Upper lobe of left lung (tissue), 6 donors: ENCODE results near the gene LRP2BP. TPM values are rescaled to one million over a fixed set of nuclear protein-coding genes. Genes with fewer than 3 reads are reported as not detected.

ENCODE experiments used
- ATAC-seq, 2 donors: fragments of 200-7000 bp; cut with Tn5 transposase; one replicate each; pipeline ENCODE4 v1.9.1; 2022; ENCODE audit warnings: mild to moderate bottlenecking in 2 of 2, moderate library complexity in 2 of 2; ENCODE audit not compliant: low FRiP score in 2 of 2
- DNase-seq, 2 donors: peaks; one replicate each; pipeline ENCODE4 v3.0.0-alpha.2; 2019 to 2020
- H3K27ac ChIP-seq, 4 donors: fragments of 200-600 bp; sonication (generic); one replicate each; pipeline ENCODE4 v1.5.1; 2016 to 2019
- H3K27me3 ChIP-seq, 4 donors: fragments of 200-600 bp; sonication (generic); one replicate each; pipeline ENCODE4 v1.5.1; 2017 to 2019
- H3K36me3 ChIP-seq, 4 donors: fragments of 200-600 bp; sonication (generic); one replicate each; pipeline ENCODE4 v1.5.1; 2016 to 2019
- H3K4me1 ChIP-seq, 4 donors: fragments of 200-600 bp; sonication (generic); one replicate each; pipeline ENCODE4 v1.5.1; 2018 to 2019
- H3K4me3 ChIP-seq, 4 donors: fragments of 200-600 bp; sonication (generic); one replicate each; pipeline ENCODE4 v1.5.1; 2017 to 2019; ENCODE audit warnings: mild to moderate bottlenecking in 2 of 4, moderate library complexity in 1 of 4
- H3K9me3 ChIP-seq, 4 donors: fragments of 200-600 bp; sonication (generic); one replicate each; pipeline ENCODE4 v1.5.1; 2018 to 2019
- CTCF ChIP-seq, 6 experiments: fragments of 450-650 bp in 4 of 6; fragments of 200-600 bp in 2 of 6; sonication (generic) in 2 of 6; IDR thresholded peaks; one replicate each; pipeline ENCODE4 v1.5.1; 2016 to 2019; ENCODE audit warnings: antibody characterized with exemption in 6 of 6
- EP300 ChIP-seq, 4 donors: sonication (generic); formaldehyde crosslinking; IDR thresholded peaks; one replicate each; pipeline ENCODE4 v1.5.1; 2017; ENCODE audit warnings: antibody characterized with exemption in 4 of 4, control low read depth in 2 of 4
- POLR2A ChIP-seq, 4 donors: fragments of 450-650 bp; IDR thresholded peaks; one replicate each; pipeline ENCODE4 v1.5.1; 2016 to 2017; ENCODE audit warnings: antibody characterized with exemption in 4 of 4, mild to moderate bottlenecking in 2 of 4
- POLR2AphosphoS5 ChIP-seq, 2 donors: sonication (generic); formaldehyde crosslinking; IDR thresholded peaks; one replicate each; pipeline ENCODE4 v1.5.1; 2017; ENCODE audit warnings: antibody characterized with exemption in 2 of 2
- WGBS, 2 donors: methylation state at CpG; one replicate each; pipeline ENCODE4 v1.1.5; 2017 to 2018; 5-methylcytosine and 5-hydroxymethylcytosine counted together
- total RNA-seq, 6 donors: library from RNA; depleted of rRNA in 4 of 6; stranded (reverse); fragments of >200 nt in 4 of 6; gene quantifications; one replicate each; pipeline versions ENCODE4 v1.1.0 to v1.2.1, GENCODE V29; 2016 to 2021
- donor health status: DM: no; HTN: no; CAD: no; lungs with moderate emphysema.
- donor health status: DM: no; HTN: yes; CAD: no; lungs with severe emphysema.

The LRP2BP gene
- total RNA-seq, 6 donors from 2014 or later = 0.40 to 4.7 (median 1.3) TPM

DNA sequence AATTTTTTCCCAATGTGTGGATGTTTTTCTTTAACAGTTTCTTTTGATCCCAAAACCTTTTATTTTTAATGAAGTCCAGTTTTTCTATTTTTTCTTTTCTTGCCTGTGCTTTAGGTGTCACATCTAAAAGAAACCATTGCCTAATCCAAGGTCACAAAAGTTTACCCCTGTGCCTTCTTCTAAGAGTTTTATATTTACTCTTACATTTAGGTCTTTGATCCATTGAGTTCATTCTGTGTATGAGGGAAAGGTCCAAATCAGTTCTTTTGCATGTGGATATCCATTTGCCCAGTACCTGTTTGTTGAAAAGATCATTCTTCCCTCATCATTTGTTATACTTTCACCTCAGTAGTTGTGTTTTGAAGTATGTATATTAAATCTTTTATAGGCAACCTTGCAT is 13.0 kb downstream of the LRP2BP start:
- ATAC-seq = no peak
- TF ChIP-seq POLR2A (IDR thresholded peaks at IDR 0.05) (no peak), EP300 (IDR thresholded peaks at IDR 0.05) (no peak), CTCF (IDR thresholded peaks at IDR 0.05) (no peak), POLR2AphosphoS5 (IDR thresholded peaks at IDR 0.05) (no peak)
- Histone ChIP-seq H3K36me3 (no peaks in the 10 kb centered on the region), H3K27me3 (no peaks in the 10 kb centered on the region), H3K27ac (no peak overlapping the region), H3K9me3 (no peaks in the 10 kb centered on the region), H3K4me3 (no peak overlapping the region), H3K4me1 (no peaks in the 10 kb centered on the region)
- DNase-seq = no peak

GRCh38 chr4:185381288-185382196 is 14.2 kb downstream of the LRP2BP start:
- no peak overlapping the region for H3K27ac ChIP-seq
- TF ChIP-seq POLR2A (IDR thresholded peaks at IDR 0.05) = no peak
- TF ChIP-seq CTCF (IDR thresholded peaks at IDR 0.05) = no peak
- TF ChIP-seq EP300 (IDR thresholded peaks at IDR 0.05) = no peak
- no peak for TF ChIP-seq POLR2AphosphoS5 (IDR thresholded peaks at IDR 0.05)

GRCh38 chr4:185380320-185380719 is 15.4 kb downstream of the LRP2BP start:
- Histone ChIP-seq H3K4me1 (no peaks in the 10 kb centered on the region), H3K27me3 (no peaks in the 10 kb centered on the region), H3K36me3 (no peaks in the 10 kb centered on the region), H3K4me3 (no peak overlapping the region), H3K27ac (no peak overlapping the region), H3K9me3 (no peaks in the 10 kb centered on the region)
- WGBS, 2 donors = 88 to 94% methylated on average over 1 of the region's 1 CpG
- TF ChIP-seq EP300 (IDR thresholded peaks at IDR 0.05) (no peak), CTCF (IDR thresholded peaks at IDR 0.05) (no peak), POLR2AphosphoS5 (IDR thresholded peaks at IDR 0.05) (no peak), POLR2A (IDR thresholded peaks at IDR 0.05) (no peak)
- DNase-seq (no peak), ATAC-seq (no peak)

More at GRCh38 chr4:185381288-185382196, 14.2 kb downstream of the LRP2BP start:
- no peak overlapping the region for H3K4me3 ChIP-seq
- DNase-seq (no peak), ATAC-seq (no peak)
- H3K4me1 ChIP-seq = no peaks in the 10 kb centered on the region
- no peaks in the 10 kb centered on the region for H3K36me3 ChIP-seq
- WGBS, 2 donors = 47 to 51% methylated on average over 4 of the region's 4 CpGs
- H3K9me3 ChIP-seq = no peaks in the 10 kb centered on the region
- H3K27me3 ChIP-seq = no peaks in the 10 kb centered on the region

- H3K4me1 ChIP-seq = no peaks in the 10 kb centered on the region
- DNase-seq = no peak
- no peak overlapping the region for H3K27ac ChIP-seq
- no peak overlapping the region for H3K4me3 ChIP-seq
- TF ChIP-seq POLR2A (IDR thresholded peaks at IDR 0.05) (no peak), EP300 (IDR thresholded peaks at IDR 0.05) (no peak), POLR2AphosphoS5 (IDR thresholded peaks at IDR 0.05) (no peak), CTCF (IDR thresholded peaks at IDR 0.05) (no peak)
- no peaks in the 10 kb centered on the region for H3K36me3 ChIP-seq
- ATAC-seq = no peak
- no peaks in the 10 kb centered on the region for H3K27me3 ChIP-seq
- no peaks in the 10 kb centered on the region for H3K9me3 ChIP-seq
- 94 to 97% methylated on average over 13 of the region's 13 CpGs for WGBS, 2 donors
Measured at GRCh38 chr4:185379326-185380295, 16.1 kb downstream of the LRP2BP start.
